NT2/D1 (cell line): Measurements from ENCODE around the gene MORF4L1.

Experiments used
- YY1 ChIP-seq: IDR thresholded peaks from 2 replicates; pipeline ENCODE4 v1.6.1; 2011; ENCODE audit not compliant: insufficient read length, insufficient read depth
- ZNF274 ChIP-seq: IDR thresholded peaks from 2 replicates; pipeline ENCODE4 v1.6.1; 2011; ENCODE audit warnings: mild to moderate bottlenecking, low read depth, low read length

GRCh38 chr15:78904599-78905358 is 32.1 kb downstream of the MORF4L1 start:
- TF ChIP-seq ZNF274 = no peak
- TF ChIP-seq YY1 = no peak
